Middle frontal gyrus (tissue), 1 donor: ENCODE data around the gene CCDC24.

Experiments used
- DNase-seq: peaks from one replicate; pipeline ENCODE4 v3.0.0-alpha.2; 2015; ENCODE audit warnings: low spot score; ENCODE audit errors: extremely low spot score

Gene CCDC24

GRCh38 chr1:44038876-44039657 lies 47.7 kb downstream of the CCDC24 start:
- DNase-seq = no peak

- no peak for DNase-seq
Measured at GRCh38 chr1:44040418-44040817, 49.0 kb downstream of the CCDC24 start.

- no peak for DNase-seq
Measured at GRCh38 chr1:44040846-44041245, 49.4 kb downstream of the CCDC24 start.

GRCh38 chr1:44043176-44044070 lies 52.0 kb downstream of the CCDC24 start:
- DNase-seq = no peak

- no peak for DNase-seq
Measured at GRCh38 chr1:44044071-44044801, 52.8 kb downstream of the CCDC24 start.

- no peak for DNase-seq
Measured at GRCh38 chr1:44045064-44045463, 53.7 kb downstream of the CCDC24 start.
